HUES64 (cell line): ENCODE measurements around the gene LARP6.
"Not testable (repeated sequence)": the region's sequence is repeated elsewhere in the genome, so short reads cannot be mapped to it uniquely, and the experiment has no call there.

Experiments
- H3K27ac ChIP-seq: 2 replicates; pipeline ENCODE4 v1.7.0; 2013; ENCODE audit warnings: low read depth, low read length, inconsistent platforms
- H3K27me3 ChIP-seq: 2 replicates; pipeline ENCODE4 v1.6.1; 2013; ENCODE audit warnings: mild to moderate bottlenecking, low read length; ENCODE audit not compliant: insufficient read depth
- H3K36me3 ChIP-seq: 2 replicates; pipeline ENCODE4 v1.6.1; 2013; ENCODE audit warnings: mild to moderate bottlenecking, low read length; ENCODE audit not compliant: insufficient read depth
- H3K4me1 ChIP-seq: 2 replicates; pipeline ENCODE4 v1.6.1; 2013; ENCODE audit warnings: mild to moderate bottlenecking, low read length, moderate library complexity; ENCODE audit not compliant: insufficient read depth
- H3K4me3 ChIP-seq: 2 replicates; pipeline ENCODE4 v1.5.1; 2013; ENCODE audit warnings: mild to moderate bottlenecking, low read length, moderate library complexity
- H3K9ac ChIP-seq: 2 replicates; pipeline ENCODE4 v1.6.1; 2013; ENCODE audit warnings: mild to moderate bottlenecking, low read depth, low read length
- H3K9me3 ChIP-seq: 2 replicates; pipeline ENCODE4 v1.6.1; 2013; ENCODE audit warnings: low read depth, low read length; ENCODE audit not compliant: insufficient read depth
- WGBS: fragments of 150-250, 120-280 bp; methylation state at CpG from one replicate; pipeline ENCODE4 v1.1.7; 2013; ENCODE audit warnings: missing lambda C conversion rate; 5-methylcytosine and 5-hydroxymethylcytosine counted together

The LARP6 gene

GRCh38 chr15:70806992-70807712, 46.8 kb downstream of the LARP6 start:
- no peaks in the 10 kb centered on the region for H3K27me3 ChIP-seq
- H3K4me3 ChIP-seq = no peak overlapping the region
- no peak overlapping the region for H3K27ac ChIP-seq
- H3K36me3 ChIP-seq = no peaks in the 10 kb centered on the region
- H3K9ac ChIP-seq = no peak overlapping the region
- no peaks in the 10 kb centered on the region for H3K9me3 ChIP-seq
- WGBS = 90% methylated on average over 8 of the region's 9 CpGs
- H3K4me1 ChIP-seq = no peaks in the 10 kb centered on the region

GRCh38 chr15:70804388-70804787, 49.6 kb downstream of the LARP6 start:
- not testable (repeated sequence) for H3K4me1 ChIP-seq, H3K27me3 ChIP-seq, H3K36me3 ChIP-seq, H3K9ac ChIP-seq, H3K27ac ChIP-seq, H3K9me3 ChIP-seq, H3K4me3 ChIP-seq
- 94% methylated on average over 9 of the region's 9 CpGs for WGBS

GRCh38 chr15:70802629-70803028, 51.3 kb downstream of the LARP6 start:
- H3K9ac ChIP-seq = no peak overlapping the region
- 92% methylated on average over 4 of the region's 4 CpGs for WGBS
- H3K4me3 ChIP-seq = no peak overlapping the region
- no peaks in the 10 kb centered on the region for H3K9me3 ChIP-seq
- H3K36me3 ChIP-seq = no peaks in the 10 kb centered on the region
- H3K27ac ChIP-seq = no peak overlapping the region
- no peaks in the 10 kb centered on the region for H3K4me1 ChIP-seq
- no peaks in the 10 kb centered on the region for H3K27me3 ChIP-seq

- Histone ChIP-seq H3K36me3 (no peaks in the 10 kb centered on the region), H3K9me3 (no peaks in the 10 kb centered on the region), H3K27ac (no peak overlapping the region), H3K9ac (no peak overlapping the region), H3K4me1 (no peaks in the 10 kb centered on the region), H3K27me3 (no peaks in the 10 kb centered on the region), H3K4me3 (no peak overlapping the region)
- WGBS = 97% methylated on average over 5 of the region's 5 CpGs
Observed at GRCh38 chr15:70801109-70801508, 52.8 kb downstream of the LARP6 start.

GRCh38 chr15:70799667-70800450, 54.1 kb downstream of the LARP6 start:
- Histone ChIP-seq H3K4me3 (no peak overlapping the region), H3K36me3 (no peaks in the 10 kb centered on the region), H3K27ac (no peak overlapping the region), H3K9ac (no peak overlapping the region), H3K27me3 (no peaks in the 10 kb centered on the region), H3K4me1 (no peaks in the 10 kb centered on the region), H3K9me3 (no peaks in the 10 kb centered on the region)
- WGBS = 95% methylated on average over 9 of the region's 9 CpGs

- Histone ChIP-seq H3K27me3 (no peaks in the 10 kb centered on the region), H3K27ac (no peak overlapping the region), H3K9ac (no peak overlapping the region), H3K9me3 (no peaks in the 10 kb centered on the region), H3K4me1 (no peaks in the 10 kb centered on the region), H3K4me3 (no peak overlapping the region), H3K36me3 (no peaks in the 10 kb centered on the region)
- WGBS = 93% methylated on average over 5 of the region's 5 CpGs
Observed at GRCh38 chr15:70797464-70797863, 56.5 kb downstream of the LARP6 start.

- Histone ChIP-seq H3K4me1 (no peaks in the 10 kb centered on the region; the same call in 1 of the 2 replicates), H3K4me3 (no peak overlapping the region), H3K27me3 (no peaks in the 10 kb centered on the region), H3K9ac (no peak overlapping the region), H3K9me3 (no peaks in the 10 kb centered on the region), H3K27ac (no peak overlapping the region), H3K36me3 (no peaks in the 10 kb centered on the region)
- WGBS = 95% methylated on average over 14 of the region's 14 CpGs
Observed at GRCh38 chr15:70796516-70797310, 57.2 kb downstream of the LARP6 start.

GRCh38 chr15:70795311-70795665, 58.7 kb downstream of the LARP6 start:
- H3K27me3 ChIP-seq = no peaks in the 10 kb centered on the region
- no peak overlapping the region for H3K27ac ChIP-seq
- 92% methylated on average over 2 of the region's 2 CpGs for WGBS
- H3K4me3 ChIP-seq = no peak overlapping the region
- no peak overlapping the region for H3K9ac ChIP-seq
- no peaks in the 10 kb centered on the region for H3K36me3 ChIP-seq
- H3K9me3 ChIP-seq = no peaks in the 10 kb centered on the region
- H3K4me1 ChIP-seq = peaks cover 3% of the 10 kb centered on the region; the same call in 1 of the 2 replicates

- H3K27me3 ChIP-seq = no peaks in the 10 kb centered on the region
- 89% methylated on average over 12 of the region's 12 CpGs for WGBS
- no peaks in the 10 kb centered on the region for H3K9me3 ChIP-seq
- H3K4me3 ChIP-seq = no peak overlapping the region
- H3K27ac ChIP-seq = no peak overlapping the region
- no peaks in the 10 kb centered on the region for H3K36me3 ChIP-seq
- H3K9ac ChIP-seq = no peak overlapping the region
- H3K4me1 ChIP-seq = peaks cover 3% of the 10 kb centered on the region; the same call in 1 of the 2 replicates
Observed at GRCh38 chr15:70794596-70795310, 59.2 kb downstream of the LARP6 start.

GRCh38 chr15:70793694-70794093, 60.3 kb downstream of the LARP6 start:
- H3K4me3 ChIP-seq = no peak overlapping the region
- no peaks in the 10 kb centered on the region for H3K36me3 ChIP-seq
- 95% methylated on average over 6 of the region's 6 CpGs for WGBS
- H3K27ac ChIP-seq = no peak overlapping the region
- H3K4me1 ChIP-seq = peaks cover 3% of the 10 kb centered on the region; the same call in 1 of the 2 replicates
- no peaks in the 10 kb centered on the region for H3K9me3 ChIP-seq
- no peaks in the 10 kb centered on the region for H3K27me3 ChIP-seq
- no peak overlapping the region for H3K9ac ChIP-seq
